Stimulated activated CD8-positive, alpha-beta memory T cell treated with anti-CD3 and anti-CD28 coated beads, Interleukin-12 subunit alpha, Interleukin-12 subunit beta, amount 100 ng/mL, for 1 hour (primary cell): ENCODE results near the gene HECTD4.

ENCODE experiments used
- DNase-seq: peaks from one replicate; pipeline ENCODE4 v3.0.0-alpha.2; 2020; ENCODE audit warnings: low read depth

HECTD4 gene

GRCh38 chr12:112158461-112159145 is 223.6 kb downstream of the HECTD4 start:
- DNase-seq = peak; percentile 11

GRCh38 chr12:112153893-112154219 is 228.4 kb downstream of the HECTD4 start:
- DNase-seq = no peak

GRCh38 chr12:112153181-112153892 is 228.9 kb downstream of the HECTD4 start:
- DNase-seq = no peak

DNA sequence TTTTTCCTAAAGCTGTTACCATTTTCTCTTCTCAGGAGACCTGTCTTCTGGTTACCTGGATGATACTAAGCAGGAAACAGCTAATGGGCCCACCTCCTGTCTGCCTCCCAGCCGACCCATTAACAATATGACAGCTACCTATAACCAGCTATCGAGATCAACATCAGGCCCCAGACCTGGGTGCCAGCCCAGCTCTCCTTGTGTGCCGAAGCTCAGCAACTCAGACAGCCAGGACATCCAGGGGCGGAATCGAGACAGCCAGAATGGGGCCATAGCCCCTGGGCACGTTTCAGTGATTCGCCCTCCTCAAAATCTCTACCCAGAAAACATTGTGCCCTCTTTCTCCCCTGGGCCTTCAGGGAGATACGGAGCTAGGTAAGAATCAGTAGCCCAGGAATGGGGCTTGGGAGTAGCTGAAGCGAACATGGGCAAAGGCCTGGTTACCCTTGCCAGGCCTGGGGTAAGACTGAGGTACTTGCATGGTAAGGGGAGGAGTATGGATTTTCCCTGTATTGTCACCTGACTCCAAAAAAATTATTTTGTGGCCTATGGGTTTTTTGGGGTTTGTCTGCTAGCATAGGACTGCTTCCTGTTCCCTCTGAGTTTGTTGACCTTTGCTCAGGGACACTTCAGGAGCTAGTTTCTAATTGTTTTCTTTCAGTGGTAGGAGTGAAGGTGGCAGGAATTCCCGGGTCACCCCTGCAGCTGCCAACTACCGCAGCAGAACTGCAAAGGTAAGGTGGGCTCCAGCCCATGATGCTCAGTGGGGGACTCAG is 230.3 kb downstream of the HECTD4 start:
- no peak for DNase-seq

GRCh38 chr12:112149596-112149995 is 232.6 kb downstream of the HECTD4 start:
- no peak for DNase-seq

DNA sequence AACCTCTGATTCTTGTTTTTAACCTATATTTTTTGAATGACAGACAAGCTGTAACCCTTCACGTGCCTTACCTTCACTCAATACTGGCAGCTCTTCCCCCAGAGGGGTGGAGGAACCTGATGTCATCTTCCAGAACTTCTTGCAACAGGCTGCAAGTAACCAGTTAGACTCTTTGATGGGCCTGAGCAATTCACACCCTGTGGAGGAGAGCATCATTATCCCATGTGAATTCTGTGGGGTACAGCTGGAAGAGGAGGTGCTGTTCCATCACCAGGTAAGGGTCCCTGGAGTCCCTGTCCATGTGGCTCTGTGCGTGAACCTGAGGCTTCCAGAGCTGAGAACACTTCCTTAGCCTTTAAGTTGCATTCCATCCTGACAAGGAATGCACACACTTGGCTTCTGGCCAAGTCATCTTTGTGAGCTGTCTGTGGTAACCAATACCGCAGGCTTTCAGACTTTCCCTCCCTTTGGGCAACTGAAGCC is 234.2 kb downstream of the HECTD4 start:
- no peak for DNase-seq

GRCh38 chr12:112146123-112146522 is 236.1 kb downstream of the HECTD4 start:
- no peak for DNase-seq

DNA sequence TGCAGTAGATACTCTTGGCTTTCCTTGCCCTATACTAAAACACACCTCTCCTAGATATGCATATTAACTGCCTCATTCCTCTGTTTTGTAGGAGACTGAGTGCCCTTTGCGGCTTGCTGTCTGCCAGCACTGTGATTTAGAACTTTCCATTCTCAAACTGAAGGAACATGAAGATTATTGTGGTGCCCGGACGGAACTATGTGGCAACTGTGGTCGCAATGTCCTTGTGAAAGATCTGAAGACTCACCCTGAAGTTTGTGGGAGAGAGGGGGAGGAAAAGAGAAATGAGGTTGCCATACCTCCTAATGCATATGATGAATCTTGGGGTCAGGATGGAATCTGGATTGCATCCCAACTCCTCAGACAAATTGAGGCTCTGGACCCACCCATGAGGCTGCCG is 241.5 kb downstream of the HECTD4 start:
- DNase-seq = no peak

DNA sequence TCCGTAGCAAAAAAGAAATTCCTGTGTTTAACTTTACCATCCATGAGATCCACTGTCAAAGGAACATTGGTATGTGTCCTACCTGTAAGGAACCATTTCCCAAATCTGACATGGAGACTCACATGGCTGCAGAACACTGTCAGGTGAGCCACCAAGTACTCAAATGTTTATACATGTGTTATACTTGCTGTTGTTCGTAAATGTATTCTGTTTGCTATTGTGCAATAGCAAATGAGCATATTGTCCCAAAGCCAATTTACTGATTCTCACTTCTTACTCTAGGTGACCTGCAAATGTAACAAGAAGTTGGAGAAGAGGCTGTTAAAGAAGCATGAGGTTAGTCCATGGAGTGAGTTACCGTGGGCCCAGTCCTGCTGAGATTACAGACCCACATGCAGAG is 247.5 kb downstream of the HECTD4 start:
- no peak for DNase-seq

GRCh38 chr12:112133418-112133817 is 248.8 kb downstream of the HECTD4 start:
- no peak for DNase-seq

- DNase-seq = no peak
Measured at GRCh38 chr12:112131686-112132085, 250.5 kb downstream of the HECTD4 start.

DNA sequence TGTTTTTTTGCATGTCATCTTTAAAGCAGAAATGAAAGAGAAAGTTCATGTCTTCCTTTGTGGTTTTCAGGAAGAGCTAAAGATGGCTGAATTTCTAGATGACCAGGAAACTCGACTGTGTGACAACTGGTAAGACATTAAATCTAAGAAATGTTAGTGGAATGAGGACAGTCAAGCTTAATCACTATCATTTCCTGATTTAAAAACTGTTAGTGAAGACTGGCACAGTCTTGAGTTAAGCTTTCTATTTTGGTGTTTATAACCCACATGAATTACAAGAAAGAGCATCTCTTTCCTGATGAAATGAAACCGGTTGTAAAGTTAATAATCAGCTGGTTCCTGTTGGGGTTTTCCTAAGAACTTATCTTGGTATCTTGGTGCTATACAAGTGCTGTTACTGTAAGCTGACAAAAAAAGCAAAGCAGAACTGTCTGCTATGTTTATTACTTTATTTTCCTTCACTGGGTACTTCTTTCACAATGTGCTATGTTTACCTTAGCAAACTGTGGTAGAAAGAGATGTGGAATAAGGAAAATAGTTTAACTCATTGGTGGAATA is 251.7 kb downstream of the HECTD4 start:
- no peak for DNase-seq

DNA sequence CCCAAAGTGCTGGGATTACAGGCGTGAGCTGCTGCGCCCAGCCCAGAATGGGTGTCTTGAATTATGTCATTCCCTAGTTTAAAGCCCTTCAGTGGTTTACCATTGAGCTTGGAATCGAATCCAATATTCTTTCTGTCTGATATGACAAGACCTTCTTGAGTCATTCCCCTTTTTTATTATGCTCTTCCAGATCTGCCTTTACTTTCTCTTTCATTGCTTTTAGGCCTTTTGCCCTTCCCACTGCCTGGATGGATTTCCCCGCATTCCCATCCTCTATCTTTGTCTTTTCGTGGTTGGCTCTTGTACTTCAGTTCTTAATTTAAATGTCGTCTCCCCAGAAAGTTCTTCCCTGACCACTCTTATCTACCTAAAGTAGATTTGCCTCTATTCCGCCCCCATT is 255.3 kb downstream of the HECTD4 start:
- DNase-seq = no peak

GRCh38 chr12:112126000-112126438 is 256.2 kb downstream of the HECTD4 start:
- no peak for DNase-seq

DNA sequence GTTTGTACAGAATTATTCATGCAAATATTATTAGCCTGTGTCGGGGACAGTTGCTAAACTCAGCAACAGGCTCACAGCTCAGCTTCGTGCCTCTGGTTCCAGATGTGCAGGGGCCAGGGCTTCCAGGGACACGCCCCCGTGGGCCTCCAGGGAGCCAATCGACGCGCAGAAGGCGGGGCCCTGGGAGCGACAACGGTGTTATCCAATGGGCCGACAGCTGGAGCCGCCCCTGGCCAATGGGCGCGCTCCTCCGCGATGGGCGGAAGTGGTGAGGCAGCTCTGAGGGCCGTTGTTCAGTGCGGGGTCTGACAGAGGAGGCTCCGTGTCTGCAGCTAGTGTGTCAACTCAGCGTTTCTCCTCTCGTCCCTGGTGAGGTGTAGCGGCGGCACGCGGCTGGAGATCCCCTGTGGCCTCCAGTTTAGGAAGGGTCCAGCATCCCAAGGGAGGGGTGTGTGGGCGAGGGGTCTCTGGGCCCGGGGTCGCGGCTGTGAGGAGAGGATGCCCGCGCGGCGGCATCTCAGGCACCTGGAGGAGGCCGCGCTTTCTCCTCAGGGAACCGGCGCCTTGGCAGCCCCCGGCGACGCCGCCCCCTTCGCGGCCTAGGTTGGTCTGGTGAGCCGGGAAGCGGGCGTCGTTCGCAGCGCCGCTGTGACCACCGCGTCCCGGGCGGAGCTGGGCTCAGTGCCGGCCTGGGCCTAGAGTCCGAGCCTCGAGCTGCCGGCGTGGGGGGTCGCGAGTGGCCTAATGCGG is 256.8 kb downstream of the HECTD4 start, which contains the start of gene TRAFD1:
TSS of gene TRAFD1 (plus strand) at position 311 of the 750 bp plus-strand sequence. CDS start 4,963 bp downstream, outside the sequence.
- peak; percentile 96 for DNase-seq

GRCh38 chr12:112124918-112125249 is 257.3 kb downstream of the HECTD4 start:
- no peak for DNase-seq

DNA sequence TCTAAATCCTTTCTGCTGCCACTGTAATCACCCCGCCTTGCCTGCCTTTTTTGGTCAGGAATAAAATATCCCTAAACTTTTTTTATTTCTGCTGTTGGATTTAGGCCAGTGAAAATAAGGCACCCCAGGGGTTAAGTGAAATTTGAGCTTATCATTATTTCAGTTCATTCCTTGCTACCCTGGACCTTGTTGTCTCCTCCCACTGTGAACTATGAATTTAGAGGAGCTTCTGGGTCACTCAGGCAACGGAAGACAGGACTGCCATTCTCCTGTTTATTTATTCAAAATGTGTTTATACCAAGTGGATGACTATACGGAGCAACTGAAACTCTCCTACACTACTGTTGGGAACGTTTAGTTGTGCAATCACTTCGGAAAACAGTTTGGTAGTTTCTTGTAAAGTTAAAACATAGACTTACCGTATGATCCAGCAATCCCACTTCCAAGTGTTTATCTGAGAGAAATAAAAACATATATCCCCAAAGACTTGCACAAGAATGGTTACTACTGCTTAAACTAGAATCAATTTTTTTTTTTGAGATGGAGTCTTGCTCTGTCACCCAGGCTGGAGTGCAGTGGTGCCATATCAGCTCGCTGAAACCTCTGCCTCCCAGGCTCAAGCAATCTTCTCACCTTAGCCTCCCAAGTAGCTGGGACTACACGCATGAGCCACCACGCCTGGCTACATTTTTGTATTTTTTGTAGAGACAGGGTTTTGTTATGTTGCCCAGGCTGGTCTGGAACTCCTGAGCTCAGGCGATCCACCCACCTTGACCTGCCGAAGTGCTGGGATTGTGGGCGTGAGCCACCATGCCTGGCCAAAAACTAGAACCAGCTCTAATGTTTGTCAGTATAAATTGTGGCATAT is 259.2 kb downstream of the HECTD4 start:
- DNase-seq = no peak

DNA sequence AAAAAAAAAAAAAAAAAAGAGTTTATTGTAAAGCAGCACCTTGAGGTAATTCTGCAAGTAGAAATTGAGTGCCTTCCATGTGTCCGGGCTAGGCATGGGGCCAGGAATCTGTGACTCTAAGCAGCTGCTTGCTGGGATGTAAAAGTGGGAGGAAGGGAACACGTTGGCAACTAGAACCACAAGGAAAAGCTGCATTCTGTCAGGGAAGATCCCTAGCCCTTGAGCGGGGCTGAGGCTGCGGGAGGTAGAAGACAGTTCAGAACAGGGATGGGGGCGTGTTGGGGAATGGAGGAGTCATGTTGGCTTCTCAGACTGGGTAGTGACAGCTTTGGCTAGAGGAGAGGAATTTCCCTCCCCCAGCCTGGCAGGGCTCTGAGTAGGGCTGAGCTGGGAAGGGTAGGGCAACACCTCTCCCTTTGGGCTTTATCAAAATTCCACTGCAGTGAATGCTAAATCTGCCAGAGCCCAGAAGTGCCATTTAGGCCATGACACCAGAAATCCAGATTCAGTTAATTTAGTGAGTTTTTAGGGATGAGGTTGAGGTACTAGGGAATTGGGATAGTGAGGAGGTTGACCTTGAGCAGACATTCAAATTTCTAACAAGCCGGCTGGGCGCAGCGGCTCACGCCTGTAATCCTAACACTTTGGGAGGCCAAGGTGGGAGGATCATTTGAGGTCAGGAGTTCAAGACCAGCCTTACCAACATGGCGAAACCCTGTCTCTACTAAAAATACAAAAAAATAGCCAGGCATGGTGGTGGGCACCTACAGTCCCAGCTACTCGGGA is 260.3 kb downstream of the HECTD4 start:
- DNase-seq = no peak

- no peak for DNase-seq
Measured at GRCh38 chr12:112117685-112118084, 264.5 kb downstream of the HECTD4 start.
